A549 (cell line): Measurements from ENCODE around the gene DDX4. TPM values are rescaled to one million over a fixed set of nuclear protein-coding genes. Genes with fewer than 3 reads are reported as not detected.

Experiments
- ATAC-seq, 2 experiments: fragments of 200-7000 bp in 1 of 2; fragments of >200 bp in 1 of 2; cut with Nextera tagmentation in 1 of 2; cut with Tn5 transposase in 1 of 2; 3 replicates each; pipeline versions ENCODE4 v1.8.0 to v1.9.1; 2018 to 2020; ENCODE audit warnings: mild to moderate bottlenecking in 1 of 2, moderate library complexity in 1 of 2
- CTCF ChIA-PET: fragments of 300-600 bp; sonication (Branson Sonifier 250); formaldehyde crosslinking; extraction: SDS; loops from one replicate; lab custom pipeline; 2021; ENCODE audit warnings: antibody characterized with exemption, inconsistent platforms; lab: Yijun Ruan, JAX
- POLR2A ChIA-PET: fragments of 350-600 bp; formaldehyde crosslinking; extraction: SDS; loops from one replicate; lab custom pipeline; 2021; ENCODE audit warnings: antibody characterized with exemption, inconsistent platforms; lab: Yijun Ruan, JAX
- DNase-seq, 2 experiments: peaks; one replicate each; pipeline versions ENCODE4 v3.0.0 to v3.0.0-alpha.2; 2011 to 2016; ENCODE audit warnings: low read depth in 1 of 2, low spot score in 1 of 2
- FAIRE-seq: peaks from 2 replicates; lab custom pipeline; 2011; peaks lifted over from hg19 to GRCh38; lab: Jason Lieb, UNC
- H3K27ac ChIP-seq, 2 experiments: fragments of >200 bp; sonication (Bioruptor Twin); formaldehyde crosslinking; 3 replicates each; pipeline ENCODE4 v1.5.1; 2016 to 2017
- H3K4me1 ChIP-seq: fragments of >200 bp; sonication (Bioruptor Twin); formaldehyde crosslinking; 3 replicates; pipeline ENCODE4 v1.6.1; 2016
- H3K4me2 ChIP-seq: fragments of >200 bp; sonication (Bioruptor Twin); formaldehyde crosslinking; 3 replicates; pipeline ENCODE4 v1.6.1; 2016
- H3K4me3 ChIP-seq: fragments of >200 bp; sonication (Bioruptor Twin); formaldehyde crosslinking; 3 replicates; pipeline ENCODE4 v1.5.1; 2016
- H3K9me3 ChIP-seq: fragments of >200 bp; sonication (Bioruptor Twin); formaldehyde crosslinking; 3 replicates; pipeline ENCODE4 v1.6.1; 2016
- ATOH8 ChIP-seq: fragments of 250-450 bp; sonication (Bioruptor Pico); IDR thresholded peaks from 2 replicates; pipeline ENCODE4 v1.5.0; 2020; ENCODE audit warnings: low read depth, mild to moderate bottlenecking, moderate library complexity
- BCL3 ChIP-seq: fragments of >200 bp; sonication (Bioruptor Twin); formaldehyde crosslinking; IDR thresholded peaks from 3 replicates; pipeline ENCODE4 v1.6.1; 2016
- BHLHE40 ChIP-seq: IDR thresholded peaks from 2 replicates; pipeline ENCODE4 v1.6.1; 2012; ENCODE audit warnings: low read depth, low read length, inconsistent platforms
- CBX2 ChIP-seq: fragments of 200-600 bp; sonication (generic); IDR thresholded peaks from 2 replicates; pipeline ENCODE4 v1.6.1; 2016; ENCODE audit warnings: low read depth, mild to moderate bottlenecking, borderline replicate concordance
- CBX8 ChIP-seq: fragments of 200-600 bp; sonication (generic); IDR thresholded peaks from 2 replicates; pipeline ENCODE4 v1.6.1; 2016
- E2F6 ChIP-seq: IDR thresholded peaks from 2 replicates; pipeline ENCODE4 v1.6.1; 2012; ENCODE audit warnings: low read depth, borderline replicate concordance
- EHMT2 ChIP-seq: fragments of 200-600 bp; sonication (generic); IDR thresholded peaks from 2 replicates; pipeline ENCODE4 v1.6.1; 2016; ENCODE audit warnings: antibody characterized with exemption, low read depth, mild to moderate bottlenecking, moderate library complexity
- ELK1 ChIP-seq: fragments of 150-350 bp; IDR thresholded peaks from 2 replicates; pipeline ENCODE4 v1.6.1; 2014; ENCODE audit warnings: low read depth, mild to moderate bottlenecking, low read length
- EP300 ChIP-seq, 2 experiments: fragments of >200 bp; sonication (Bioruptor Twin); formaldehyde crosslinking; IDR thresholded peaks; 2 replicates in 1 of 2; 3 replicates in 1 of 2; pipeline ENCODE4 v1.6.1; 2016 to 2017
- ESRRA ChIP-seq: fragments of 150-350 bp; IDR thresholded peaks from 2 replicates; pipeline ENCODE4 v1.6.1; 2014; ENCODE audit warnings: mild to moderate bottlenecking, low read length, borderline replicate concordance
- FOXS1 ChIP-seq: fragments of 250-450 bp; sonication (Bioruptor Pico); IDR thresholded peaks from 2 replicates; pipeline ENCODE4 v1.5.0; 2020; ENCODE audit warnings: mild to moderate bottlenecking, moderate library complexity
- HDAC2 ChIP-seq: fragments of 200-600 bp; sonication (generic); IDR thresholded peaks from 2 replicates; pipeline ENCODE4 v1.6.1; 2016
- HES2 ChIP-seq: fragments of >200 bp; sonication (Bioruptor Twin); formaldehyde crosslinking; IDR thresholded peaks from 2 replicates; pipeline ENCODE4 v1.6.1; 2016
- HEYL ChIP-seq: fragments of 250-450 bp; sonication (Bioruptor Pico); IDR thresholded peaks from 2 replicates; pipeline ENCODE4 v1.8.0; 2021; ENCODE audit warnings: mild to moderate bottlenecking, moderate library complexity
- HOXA7 ChIP-seq: fragments of 250-450 bp; sonication (Bioruptor Pico); IDR thresholded peaks from 2 replicates; pipeline ENCODE4 v1.5.0; 2020; ENCODE audit warnings: mild to moderate bottlenecking, moderate library complexity
- HOXB13 ChIP-seq: fragments of 250-450 bp; sonication (Bioruptor Pico); IDR thresholded peaks from 2 replicates; pipeline ENCODE4 v1.5.0; 2020; ENCODE audit warnings: low read depth, mild to moderate bottlenecking, moderate library complexity
- HOXB5 ChIP-seq: fragments of 250-450 bp; sonication (Bioruptor Pico); IDR thresholded peaks from 2 replicates; pipeline ENCODE4 v1.5.0; 2020; ENCODE audit warnings: mild to moderate bottlenecking, moderate library complexity
- JUNB ChIP-seq: fragments of >200 bp; sonication (Bioruptor Twin); formaldehyde crosslinking; IDR thresholded peaks from 2 replicates; pipeline ENCODE4 v1.6.1; 2016
- KDM5A ChIP-seq: fragments of 200-600 bp; sonication (generic); IDR thresholded peaks from 2 replicates; pipeline ENCODE4 v1.6.1; 2016; ENCODE audit warnings: antibody characterized with exemption, mild to moderate bottlenecking
- PBX3 ChIP-seq: IDR thresholded peaks from 2 replicates; pipeline ENCODE4 v1.6.1; 2012
- POLR2AphosphoS2 ChIP-seq: conservative IDR thresholded peaks from 2 replicates; pipeline ENCODE4 v1.6.1; 2012; ENCODE audit warnings: low read length, improper control_type of control experiment, inconsistent platforms
- RNF2 ChIP-seq: fragments of 200-600 bp; sonication (generic); IDR thresholded peaks from 2 replicates; pipeline ENCODE4 v1.6.1; 2016; ENCODE audit warnings: low read depth, mild to moderate bottlenecking, antibody characterized with exemption, moderate library complexity, borderline replicate concordance
- SREBF2 ChIP-seq: fragments of 450-650 bp; IDR thresholded peaks from 2 replicates; pipeline ENCODE4 v1.6.1; 2014; ENCODE audit warnings: mild to moderate bottlenecking, moderate library complexity
- TFCP2L1 ChIP-seq: fragments of 250-450 bp; sonication (Bioruptor Pico); IDR thresholded peaks from 2 replicates; pipeline ENCODE4 v1.5.0; 2021; ENCODE audit warnings: mild to moderate bottlenecking
- TP53 ChIP-seq: fragments of 250-450 bp; sonication (Bioruptor Pico); IDR thresholded peaks from 2 replicates; pipeline ENCODE4 v1.5.0; 2021; ENCODE audit warnings: mild to moderate bottlenecking, moderate library complexity
- WGBS: methylation state at CpG from one replicate; pipeline ENCODE4 v1.1.6; 2017; ENCODE audit errors: missing lambda C conversion rate; 5-methylcytosine and 5-hydroxymethylcytosine counted together
- polyA plus RNA-seq, 4 experiments: library from polyadenylated mRNA; depleted of rRNA in 3 of 4; stranded (reverse); fragments of >200 nt; fragmentation: RNase III in 1 of 4; extraction: RNeasy Plus Mini Kit Qiagen cat#74134 plus additional on column Dnase treatment in 1 of 4; gene quantifications; 2 replicates in 3 of 4; 3 replicates in 1 of 4; pipeline ENCODE4 v1.2.3, GENCODE V29; 2011 to 2017

The DDX4 gene
- polyA plus RNA-seq, 2 of the 4 experiments (the other 2 are of a cell fraction): 0.09 TPM; not detected in 1

- CTCF ChIA-PET: interaction anchor here (1.4 kb wide), 1 partner anchor 14 kb away, joined by 4 read pairs; no protein-coding TSS in a partner anchor
- no peak for ATAC-seq
- Histone ChIP-seq H3K4me3 (no peak overlapping the region), H3K4me2 (no peak overlapping the region)
- TF ChIP-seq HOXB5 (CRISPR knock-in tag) (no peak), PBX3 (no peak), EHMT2 (no peak), HDAC2 (no peak), BHLHE40 (no peak), BCL3 (no peak), POLR2AphosphoS2 (no peak), CBX2 (no peak), EP300 (IDR thresholded peaks at IDR 0.05) (no peak), HEYL (CRISPR knock-in tag) (no peak)
- TF ChIP-seq, all 56 proteins: peak for 0
- Histone ChIP-seq H3K9me3 (no peaks in the 10 kb centered on the region), H3K27ac (no peak overlapping the region), H3K4me1 (0 out of 3 replicates have a peak, but pooled peaks cover 2% of the 10 kb centered on the region)
- FAIRE-seq: no peak
- POLR2A ChIA-PET: no interaction called here
- no peak for DNase-seq
These were observed 31.6 kb upstream of the DDX4 start for GRCh38 chr5:55706230-55706629.

- no peak for ATAC-seq
- no peak for FAIRE-seq
- Histone ChIP-seq H3K9me3 (no peaks in the 10 kb centered on the region), H3K27ac (no peak overlapping the region), H3K4me1 (peaks cover 11% of the 10 kb centered on the region; the same call in 2 of the 3 replicates)
- CTCF ChIA-PET: interaction anchor here (0.6 to 2.1 kb wide), 4 partner anchors 17 to 520 kb away, joined by 3 to 6 read pairs (median 4); no protein-coding TSS in a partner anchor
- TF ChIP-seq KDM5A: no peak
- TF ChIP-seq JUNB: no peak
- TF ChIP-seq, all 56 proteins: peak for 0
- H3K4me2 ChIP-seq: no peak overlapping the region
- no peak for DNase-seq
- POLR2A ChIA-PET: no interaction called here
- no peak overlapping the region for H3K4me3 ChIP-seq
These were observed 29.1 kb upstream of the DDX4 start for GRCh38 chr5:55708732-55709131.

- no peak for FAIRE-seq
- peak overlapping the region; percentile 80 to 90 for H3K27ac ChIP-seq
- TF ChIP-seq ATOH8 (CRISPR knock-in tag) (no peak), HES2 (no peak), ELK1 (no peak), TP53 (CRISPR knock-in tag) (no peak), POLR2AphosphoS2 (no peak), CBX2 (no peak), TFCP2L1 (CRISPR knock-in tag) (no peak), E2F6 (no peak), SREBF2 (no peak), KDM5A (no peak), ESRRA (no peak), CBX8 (no peak), HOXB13 (no peak), HOXA7 (CRISPR knock-in tag) (no peak), FOXS1 (CRISPR knock-in tag) (no peak), RNF2 (no peak)
These were observed 26.3 kb upstream of the DDX4 start for GRCh38 chr5:55711507-55712022.

More at GRCh38 chr5:55711507-55712022, 26.3 kb upstream of the DDX4 start:
- CTCF ChIA-PET: interaction anchor here (0.7 to 1.4 kb wide), 2 partner anchors 19 to 20 kb away, joined by 3 to 4 read pairs; no protein-coding TSS in a partner anchor
- peaks cover 15% of the 10 kb centered on the region for H3K4me1 ChIP-seq
- POLR2A ChIA-PET: interaction anchor here (0.6 kb wide), 1 partner anchor 34 kb away, joined by 11 read pairs; no protein-coding TSS in a partner anchor
- peak in 1 of 2 experiments; percentile 48 for DNase-seq
- peak overlapping the region; percentile 76 for H3K4me3 ChIP-seq
- 13% methylated on average over 18 of the region's 18 CpGs for WGBS
- ATAC-seq: 0 out of 6 replicates have a peak, but pooled peaks of 1 of the 2 experiments have one; percentile 3
- H3K4me2 ChIP-seq: peak overlapping the region; percentile 85
- H3K9me3 ChIP-seq: 0 out of 3 replicates have a peak, but pooled peaks cover 6% of the 10 kb centered on the region
